Stimulated activated CD4-positive, alpha-beta T cell treated with anti-CD3 and anti-CD28 coated beads, Interleukin-15, amount 100 ng/mL, for 48 hours (primary cell): ENCODE results near the gene STAB2.
"Not testable (repeated sequence)": the region's sequence is repeated elsewhere in the genome, so short reads cannot be mapped to it uniquely, and the experiment has no call there.

Source experiments
- DNase-seq, 2 donors: peaks; one replicate each; pipeline ENCODE4 v3.0.0-alpha.2; 2020; ENCODE audit warnings: low read depth in 2 of 2

Gene STAB2

GRCh38 chr12:103647267-103647666, 60.2 kb downstream of the STAB2 start:
- DNase-seq = no peak

- DNase-seq = no peak
Measured at GRCh38 chr12:103652808-103653207, 65.7 kb downstream of the STAB2 start.

- DNase-seq = not testable (repeated sequence)
Measured at GRCh38 chr12:103653568-103654173, 66.6 kb downstream of the STAB2 start.

- DNase-seq = no peak
Measured at GRCh38 chr12:103654816-103655215, 67.7 kb downstream of the STAB2 start.

GRCh38 chr12:103656291-103656690, 69.2 kb downstream of the STAB2 start:
- DNase-seq = no peak

- no peak for DNase-seq
Measured at GRCh38 chr12:103657331-103657730, 70.3 kb downstream of the STAB2 start.

GRCh38 chr12:103664626-103665025, 77.6 kb downstream of the STAB2 start:
- DNase-seq = no peak

- DNase-seq = no peak
Measured at GRCh38 chr12:103665971-103666370, 78.9 kb downstream of the STAB2 start.

- no peak for DNase-seq
Measured at GRCh38 chr12:103667125-103667524, 80.1 kb downstream of the STAB2 start.

- DNase-seq = no peak
Measured at GRCh38 chr12:103668520-103668919, 81.4 kb downstream of the STAB2 start.

- no peak for DNase-seq
Measured at GRCh38 chr12:103671367-103671766, 84.3 kb downstream of the STAB2 start.

- DNase-seq = no peak
Measured at GRCh38 chr12:103672401-103673119, 85.5 kb downstream of the STAB2 start.

- DNase-seq = no peak
Measured at GRCh38 chr12:103673487-103673886, 86.4 kb downstream of the STAB2 start.

- no peak for DNase-seq
Measured at GRCh38 chr12:103673891-103674375, 86.9 kb downstream of the STAB2 start.

GRCh38 chr12:103676893-103677292, 89.8 kb downstream of the STAB2 start:
- no peak for DNase-seq

- DNase-seq = no peak
Measured at GRCh38 chr12:103677341-103677740, 90.3 kb downstream of the STAB2 start.

- no peak for DNase-seq
Measured at GRCh38 chr12:103677905-103678304, 90.8 kb downstream of the STAB2 start.

- no peak for DNase-seq
Measured at GRCh38 chr12:103679421-103680170, 92.5 kb downstream of the STAB2 start.

GRCh38 chr12:103680591-103681141, 93.6 kb downstream of the STAB2 start:
- DNase-seq = no peak

GRCh38 chr12:103686026-103686425, 99.0 kb downstream of the STAB2 start:
- DNase-seq = no peak

- no peak for DNase-seq
Measured at GRCh38 chr12:103687253-103687652, 100.2 kb downstream of the STAB2 start.

GRCh38 chr12:103688376-103689063, 101.4 kb downstream of the STAB2 start:
- DNase-seq = no peak
